GM12891 (cell line): ENCODE measurements around the gene SCP2.
A peak's percentile ranks its signal among the peaks of the same experiment; 100 is the strongest.

Experiments used
- DNase-seq: peaks from one replicate; pipeline ENCODE4 v3.0.0; 2011; ENCODE audit warnings: low spot score; ENCODE audit not compliant: insufficient read length
- FAIRE-seq: peaks from 2 replicates; lab custom pipeline; 2011; peaks lifted over from hg19 to GRCh38; lab: Jason Lieb, UNC
- PAX5 ChIP-seq: IDR thresholded peaks from 2 replicates; pipeline ENCODE4 v1.6.1; 2011; ENCODE audit warnings: low read length, moderate library complexity, mild to moderate bottlenecking; ENCODE audit not compliant: insufficient read depth, severe bottlenecking
- POLR2A ChIP-seq: IDR thresholded peaks from 2 replicates; pipeline ENCODE4 v1.6.1; 2011; ENCODE audit warnings: low read depth, low read length, control low read depth
- POLR2AphosphoS5 ChIP-seq: IDR thresholded peaks from 2 replicates; pipeline ENCODE4 v1.6.1; 2011; ENCODE audit warnings: low read depth, low read length, control low read depth
- POU2F2 ChIP-seq: IDR thresholded peaks from 2 replicates; pipeline ENCODE4 v1.6.1; 2011; ENCODE audit warnings: low read depth, mild to moderate bottlenecking, control low read depth, low read length, moderate library complexity
- SPI1 ChIP-seq: IDR thresholded peaks from 2 replicates; pipeline ENCODE4 v1.6.1; 2011; ENCODE audit warnings: low read depth, low read length, control low read depth
- TAF1 ChIP-seq: IDR thresholded peaks from 2 replicates; pipeline ENCODE4 v1.6.1; 2011; ENCODE audit warnings: low read depth, low read length, control low read depth

The SCP2 gene

GRCh38 chr1:52904927-52905698 is 22.0 kb upstream of the SCP2 start:
- FAIRE-seq: peak; percentile 78
- peak; percentile 74 for DNase-seq
- TF ChIP-seq POLR2A (no peak), PAX5 (no peak), POU2F2 (no peak), SPI1 (no peak), POLR2AphosphoS5 (no peak), TAF1 (no peak)

GRCh38 chr1:52906135-52906603 is 20.9 kb upstream of the SCP2 start:
- TF ChIP-seq PAX5: no peak
- no peak for TF ChIP-seq POLR2AphosphoS5
- no peak for TF ChIP-seq POLR2A
- no peak for TF ChIP-seq TAF1
- TF ChIP-seq POU2F2: no peak
- TF ChIP-seq SPI1: no peak

GRCh38 chr1:52907068-52907811 is 19.8 kb upstream of the SCP2 start:
- TF ChIP-seq TAF1 (no peak), POLR2AphosphoS5 (no peak)
- DNase-seq (no peak), FAIRE-seq (no peak)

More at GRCh38 chr1:52906135-52906603, 20.9 kb upstream of the SCP2 start:
- DNase-seq (no peak), FAIRE-seq (no peak)

DNA sequence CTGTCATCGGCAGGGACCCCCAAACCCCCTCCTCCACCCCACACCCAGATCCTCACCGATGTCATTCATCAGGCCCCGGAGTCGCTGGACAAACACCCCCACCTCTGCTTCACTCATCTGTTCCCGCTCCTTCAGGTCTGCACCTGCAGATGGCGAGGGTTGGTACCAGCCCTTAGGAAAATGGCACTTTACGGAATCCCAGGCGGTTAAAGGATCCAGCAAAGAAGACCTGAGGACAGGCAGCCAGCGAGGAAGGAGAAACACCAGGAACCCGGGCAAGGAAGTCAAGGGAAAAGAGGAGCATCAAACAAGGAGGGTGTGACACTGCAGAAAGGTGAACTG is 19.3 kb upstream of the SCP2 start:
- FAIRE-seq: no peak
- TF ChIP-seq PAX5 (no peak), POLR2A (no peak), POU2F2 (no peak), TAF1 (no peak), SPI1 (no peak), POLR2AphosphoS5 (no peak)

DNA sequence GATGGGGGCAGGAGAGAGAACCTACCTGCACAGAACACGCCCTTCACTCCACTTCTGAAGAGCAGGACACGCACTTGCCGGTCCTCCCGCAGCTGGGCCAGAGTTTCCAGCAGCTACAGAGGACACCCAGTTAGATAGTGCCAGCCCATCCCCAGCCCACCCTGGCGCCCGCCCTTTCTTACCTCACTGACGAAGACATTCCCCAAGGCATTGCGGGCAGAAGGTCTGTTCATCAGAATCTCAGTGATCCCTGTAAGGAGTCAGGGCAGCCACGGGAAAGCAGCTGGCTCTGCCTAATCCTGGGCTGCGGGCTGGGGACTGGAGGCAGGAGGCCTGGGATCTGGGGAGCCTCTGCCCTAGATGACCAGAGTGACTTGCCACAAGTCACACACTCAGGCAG is 15.5 kb upstream of the SCP2 start:
- no peak for TF ChIP-seq POLR2A
- TF ChIP-seq POU2F2: no peak
- TF ChIP-seq POLR2AphosphoS5: no peak
- TF ChIP-seq TAF1: no peak
- TF ChIP-seq SPI1: no peak
- TF ChIP-seq PAX5: no peak
- FAIRE-seq: no peak
- DNase-seq: no peak

More for the DNA sequence above, 19.3 kb upstream of the SCP2 start:
- no peak for DNase-seq

DNA sequence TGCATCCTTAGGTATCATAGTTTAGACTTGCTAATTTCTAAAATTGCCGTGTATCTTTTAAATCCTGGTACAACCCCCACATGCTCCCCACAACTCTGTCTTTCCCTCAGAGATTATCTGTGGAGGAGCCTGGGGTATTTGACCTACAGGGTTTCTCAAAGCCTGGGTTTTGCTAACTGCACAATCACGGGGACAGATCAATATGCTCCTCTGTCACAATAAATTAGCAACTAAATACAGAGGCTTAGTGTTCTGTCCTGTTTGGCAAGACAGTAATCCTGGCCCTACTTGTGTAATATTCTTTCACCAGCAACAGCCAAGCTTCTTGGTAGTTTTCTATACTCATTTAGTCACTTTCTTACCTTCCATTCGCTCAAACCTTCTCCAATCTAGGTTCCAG is 14.1 kb upstream of the SCP2 start:
- FAIRE-seq (no peak), DNase-seq (no peak)
- TF ChIP-seq POLR2AphosphoS5 (no peak), PAX5 (no peak), POLR2A (no peak), POU2F2 (no peak), SPI1 (no peak), TAF1 (no peak)

GRCh38 chr1:52913537-52913936 is 13.5 kb upstream of the SCP2 start:
- TF ChIP-seq SPI1: no peak
- TF ChIP-seq TAF1: no peak
- TF ChIP-seq POLR2AphosphoS5: no peak
- TF ChIP-seq POU2F2: no peak
- no peak for TF ChIP-seq POLR2A
- TF ChIP-seq PAX5: no peak
- DNase-seq (no peak), FAIRE-seq (no peak)

- TF ChIP-seq SPI1: no peak
- TF ChIP-seq POLR2AphosphoS5: no peak
- no peak for TF ChIP-seq TAF1
- TF ChIP-seq POLR2A: no peak
- TF ChIP-seq PAX5: no peak
- no peak for TF ChIP-seq POU2F2
- DNase-seq: no peak
- FAIRE-seq: no peak
Observed at GRCh38 chr1:52914463-52914862, 12.6 kb upstream of the SCP2 start.

GRCh38 chr1:52915211-52915854 is 11.7 kb upstream of the SCP2 start:
- FAIRE-seq (no peak), DNase-seq (no peak)
- TF ChIP-seq POU2F2 (no peak), POLR2A (no peak), POLR2AphosphoS5 (no peak)

DNA sequence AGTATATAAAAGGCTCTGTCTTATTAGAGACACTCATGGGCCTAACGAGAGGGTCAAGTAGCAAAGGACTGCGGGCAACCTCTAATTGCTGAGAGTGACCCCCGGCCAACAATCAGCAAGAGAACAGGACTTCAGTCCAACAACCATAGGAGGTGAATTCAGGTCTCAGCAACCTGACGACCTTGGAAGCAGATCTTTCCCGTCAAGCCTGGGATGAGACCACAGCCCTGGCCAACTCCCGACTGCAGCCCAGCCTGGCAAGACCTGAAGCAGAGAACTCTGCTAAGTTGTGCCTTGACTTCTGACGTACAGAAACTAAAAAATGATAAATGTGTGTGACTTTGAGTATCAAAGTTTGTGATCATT is 11.2 kb upstream of the SCP2 start:
- FAIRE-seq (no peak), DNase-seq (no peak)
- TF ChIP-seq PAX5 (no peak), SPI1 (no peak), POLR2A (no peak), TAF1 (no peak), POLR2AphosphoS5 (no peak), POU2F2 (no peak)
